Measurements from ENCODE around the gene APLP2.

- no peak for TF ChIP-seq MTA1 (CRISPR knock-in tag; IDR thresholded peaks at IDR 0.05; ENCODE audit: borderline replicate concordance)
- TF ChIP-seq CTCF (CRISPR knock-in tag; IDR thresholded peaks at IDR 0.05) = no peak
- TF ChIP-seq MAFF (IDR thresholded peaks at IDR 0.05; ENCODE audit: low read depth, low read length) = no peak
- no peak for TF ChIP-seq PHF8 (CRISPR knock-in tag; IDR thresholded peaks at IDR 0.05)
- no peak for TF ChIP-seq KDM5B (CRISPR knock-in tag; IDR thresholded peaks at IDR 0.05; ENCODE audit: borderline replicate concordance)
- TF ChIP-seq NFYB (CRISPR knock-in tag; IDR thresholded peaks at IDR 0.05) = no peak
These were observed 51.8 kb downstream of the APLP2 start for GRCh38 chr11:130121445-130121978.

All from HepG2 (cell line).